Heart right ventricle (tissue), 16 donors: Measurements from ENCODE around the gene RNPEPL1. TPM values are rescaled to one million over a fixed set of nuclear protein-coding genes. Genes with fewer than 3 reads are reported as not detected.
"Not testable (repeated sequence)": the region's sequence is repeated elsewhere in the genome, so short reads cannot be mapped to it uniquely, and the experiment has no call there.

Experiments used
- ATAC-seq, 8 donors: fragments of 200-7000 bp; cut with Tn5 transposase; one replicate each; pipeline ENCODE4 v1.9.1; 2020; ENCODE audit warnings: mild to moderate bottlenecking in 8 of 8, moderate library complexity in 8 of 8, moderate number of reproducible peaks in 1 of 8
- DNase-seq, 2 donors: peaks; one replicate each; pipeline ENCODE4 v3.0.0-alpha.2; 2020
- H3K27ac ChIP-seq, 10 donors: fragments of 200-600 bp; sonication (generic) in 2 of 10; one replicate each; pipeline versions ENCODE4 v1.5.0 to v1.8.0; 2020 to 2022; ENCODE audit warnings: mild to moderate bottlenecking in 3 of 10
- H3K27me3 ChIP-seq, 7 donors: fragments of 200-600 bp; one replicate each; pipeline ENCODE4 v1.8.0; 2021 to 2022; ENCODE audit warnings: mild to moderate bottlenecking in 2 of 7
- H3K36me3 ChIP-seq, 9 donors: fragments of 200-600 bp; sonication (generic) in 1 of 9; one replicate each; pipeline versions ENCODE4 v1.5.0 to v1.8.0; 2020 to 2022; ENCODE audit warnings: mild to moderate bottlenecking in 2 of 9
- H3K4me1 ChIP-seq, 9 donors: fragments of 200-600 bp; sonication (generic) in 1 of 9; one replicate each; pipeline versions ENCODE4 v1.5.0 to v1.8.0; 2020 to 2022; ENCODE audit warnings: mild to moderate bottlenecking in 4 of 9
- H3K4me3 ChIP-seq, 10 donors: fragments of 200-600 bp; sonication (generic) in 2 of 10; one replicate each; pipeline versions ENCODE4 v1.5.0 to v1.8.0; 2020 to 2022; ENCODE audit warnings: mild to moderate bottlenecking in 7 of 10, moderate library complexity in 2 of 10
- H3K9me3 ChIP-seq, 11 donors: fragments of 200-600 bp in 10 of 11; sonication (generic) in 2 of 11; one replicate each; pipeline versions ENCODE4 v1.5.0 to v1.8.0; 2013 to 2022; ENCODE audit warnings: mild to moderate bottlenecking in 2 of 11, control low read depth in 1 of 11, moderate library complexity in 1 of 11
- CTCF ChIP-seq, 9 donors: fragments of 200-600 bp; sonication (generic) in 2 of 9; IDR thresholded peaks; one replicate each; pipeline versions ENCODE4 v1.5.0 to v1.8.0; 2021 to 2022; ENCODE audit warnings: antibody characterized with exemption in 9 of 9, mild to moderate bottlenecking in 5 of 9, moderate library complexity in 1 of 9
- WGBS, 2 donors: extraction: QIAGEN DNeasy Blood & Tissue Kit; methylation state at CpG; one replicate each; pipeline ENCODE4 v1.1.7; 2013; ENCODE audit warnings: inconsistent platforms in 1 of 2; 5-methylcytosine and 5-hydroxymethylcytosine counted together
- intact Hi-C, 10 donors: fragments of 100-400 bp; cut with DNase I; formaldehyde crosslinking; loops; one replicate each; pipeline versions ENCODE4 v1.11.1 to v1.14.2; 2022
- polyA plus RNA-seq, 2 donors: library from polyadenylated mRNA; stranded (reverse); fragments of 200-250 nt; gene quantifications; one replicate each; pipeline ENCODE4 v1.2.3, GENCODE V29; 2013
- total RNA-seq, 10 donors: library from RNA; stranded (reverse); fragmentation: NEBNext Ultra II Directional in 3 of 10; extraction: Animal tissue kit (Norgen Biotek cat#: 25700) in 3 of 10; gene quantifications; one replicate each; pipeline versions ENCODE4 v1.2.1 to v1.2.4, GENCODE V29; 2021 to 2023
- donor health status: Arrhythmogenic right ventricular cardiomyopathy.
- donor health status: ischemic (EF 13 %, LVEDD 7.1; RV severe dilation, severe dysfunction).
- donor health status: healthy with polysubstance abuse.
- donor health status: DM: no; HTN: yes; CAD: no.
- donor health status: DM: no; HTN: no; CAD: no.
- donor health status: ischemic (EF 25% LVEDD 6.9; RV normal size, moderate dysfunction).
- donor health status: ischemic (EF 25% LVEDD 5.7; RV mildly dilated, moderate dysfunction).
- donor health status: healthy.
- donor health status: DM: yes; HTN: yes; CAD: no.
- donor health status: Ischemic cardiomyopathy.
- donor health status: ischemic (EF 35%, LVEDD 5.7; RV mildly dilated, moderate dysfunction).
- donor health status: nonischemic (EF 11% LVEDD 7.7; RV severe dilation, severe dysfunction).
- donor health status: DM: yes; HTN: yes; CAD: no.
- donor health status: PGD.
- donor health status: ischemic (EF 29% LVEDD 5.4; RV normal size, mild dysfunction).
- donor health status: nonischemic (EF 23%, LVEDD 6.1; RV moderate dilation, normal function).

The RNPEPL1 gene
- total and polyA plus RNA-seq, 12 donors = 62.8 to 247 (median 75.2) TPM

GRCh38 chr2:240615396-240615795 is 47.1 kb downstream of the RNPEPL1 start:
- no peak for ATAC-seq
- peaks cover 0 to 12% (median 0%) of the 10 kb centered on the region in 11 donors for H3K9me3 ChIP-seq
- H3K36me3 ChIP-seq = peaks cover 0 to 8% (median 0%) of the 10 kb centered on the region in 9 donors
- no peak overlapping the region for H3K27ac ChIP-seq
- 79 to 91% methylated on average over 2 of the region's 2 CpGs for WGBS, 2 donors
- H3K27me3 ChIP-seq = no peaks in the 10 kb centered on the region
- H3K4me1 ChIP-seq = peaks cover 0 to 30% (median 0%) of the 10 kb centered on the region in 9 donors
- no peak for TF ChIP-seq CTCF (IDR thresholded peaks at IDR 0.05)
- intact Hi-C loops = no loop called here
- no peak for DNase-seq
- H3K4me3 ChIP-seq = no peak overlapping the region

GRCh38 chr2:240615820-240616547 is 47.7 kb downstream of the RNPEPL1 start:
- Histone ChIP-seq H3K36me3 (peaks cover 0 to 8% (median 0%) of the 10 kb centered on the region in 9 donors), H3K9me3 (peaks cover 0 to 12% (median 0%) of the 10 kb centered on the region in 11 donors), H3K27ac (no peak overlapping the region), H3K27me3 (no peaks in the 10 kb centered on the region), H3K4me3 (no peak overlapping the region), H3K4me1 (peaks cover 0 to 36% (median 0%) of the 10 kb centered on the region in 9 donors)
- no peak for ATAC-seq
- intact Hi-C loops = no loop called here
- no peak for TF ChIP-seq CTCF (IDR thresholded peaks at IDR 0.05)
- no peak for DNase-seq
- WGBS, 2 donors = 79 to 87% methylated on average over 20 of the region's 20 CpGs

- H3K27me3 ChIP-seq, ATAC-seq, H3K27ac ChIP-seq, DNase-seq, H3K36me3 ChIP-seq, H3K4me3 ChIP-seq, intact Hi-C loops: not testable (repeated sequence)
- 85 to 88% methylated on average over 5 of the region's 5 CpGs for WGBS, 2 donors
- Histone ChIP-seq H3K9me3 (peaks cover 0 to 12% (median 0%) of the 10 kb centered on the region in 11 donors), H3K4me1 (peaks cover 0 to 37% (median 0%) of the 10 kb centered on the region in 9 donors)
Observed at GRCh38 chr2:240616860-240617666, 48.8 kb downstream of the RNPEPL1 start.

GRCh38 chr2:240618776-240619175 is 50.5 kb downstream of the RNPEPL1 start:
- Histone ChIP-seq H3K36me3 (peaks cover 0 to 8% (median 0%) of the 10 kb centered on the region in 9 donors), H3K9me3 (peaks cover 0 to 12% (median 0%) of the 10 kb centered on the region in 11 donors), H3K27me3 (no peaks in the 10 kb centered on the region), H3K27ac (no peak overlapping the region), H3K4me3 (no peak overlapping the region), H3K4me1 (peaks cover 0 to 40% (median 0%) of the 10 kb centered on the region in 9 donors)
- ATAC-seq (no peak), DNase-seq (no peak)
- 78 to 95% methylated on average over 6 of the region's 6 CpGs for WGBS, 2 donors
- TF ChIP-seq CTCF (IDR thresholded peaks at IDR 0.05) = no peak
- intact Hi-C loops = no loop called here
